GM12865 (cell line): ENCODE data around the gene TRIP13.

Experiments used
- DNase-seq: peaks from one replicate; pipeline ENCODE4 v3.0.0; 2010; ENCODE audit warnings: low read depth
- H3K4me3 ChIP-seq: 2 replicates; pipeline ENCODE4 v1.5.1; 2011; ENCODE audit warnings: mild to moderate bottlenecking, low read depth, low read length, control low read depth
- TF ChIP-seq, protein P1 (sequence below): IDR thresholded peaks from 2 replicates; pipeline ENCODE4 v1.5.1; 2011; ENCODE audit warnings: low read length, control low read depth, low read depth, inconsistent platforms; ENCODE audit not compliant: insufficient read depth; ENCODE audit errors: missing control alignments

TRIP13 gene

GRCh38 chr5:953535-954449 is 61.1 kb downstream of the TRIP13 start:
- H3K4me3 ChIP-seq = no peak overlapping the region
- no peak for DNase-seq
- TF ChIP-seq, protein P1, sequence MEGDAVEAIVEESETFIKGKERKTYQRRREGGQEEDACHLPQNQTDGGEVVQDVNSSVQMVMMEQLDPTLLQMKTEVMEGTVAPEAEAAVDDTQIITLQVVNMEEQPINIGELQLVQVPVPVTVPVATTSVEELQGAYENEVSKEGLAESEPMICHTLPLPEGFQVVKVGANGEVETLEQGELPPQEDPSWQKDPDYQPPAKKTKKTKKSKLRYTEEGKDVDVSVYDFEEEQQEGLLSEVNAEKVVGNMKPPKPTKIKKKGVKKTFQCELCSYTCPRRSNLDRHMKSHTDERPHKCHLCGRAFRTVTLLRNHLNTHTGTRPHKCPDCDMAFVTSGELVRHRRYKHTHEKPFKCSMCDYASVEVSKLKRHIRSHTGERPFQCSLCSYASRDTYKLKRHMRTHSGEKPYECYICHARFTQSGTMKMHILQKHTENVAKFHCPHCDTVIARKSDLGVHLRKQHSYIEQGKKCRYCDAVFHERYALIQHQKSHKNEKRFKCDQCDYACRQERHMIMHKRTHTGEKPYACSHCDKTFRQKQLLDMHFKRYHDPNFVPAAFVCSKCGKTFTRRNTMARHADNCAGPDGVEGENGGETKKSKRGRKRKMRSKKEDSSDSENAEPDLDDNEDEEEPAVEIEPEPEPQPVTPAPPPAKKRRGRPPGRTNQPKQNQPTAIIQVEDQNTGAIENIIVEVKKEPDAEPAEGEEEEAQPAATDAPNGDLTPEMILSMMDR = no peak

GRCh38 chr5:955886-956761 is 63.4 kb downstream of the TRIP13 start:
- H3K4me3 ChIP-seq = no peak overlapping the region
- DNase-seq = no peak
- TF ChIP-seq, protein P1 = no peak

- peak; percentile 64 for DNase-seq
- no peak overlapping the region for H3K4me3 ChIP-seq
Measured at GRCh38 chr5:956941-957747, 64.5 kb downstream of the TRIP13 start.

DNA sequence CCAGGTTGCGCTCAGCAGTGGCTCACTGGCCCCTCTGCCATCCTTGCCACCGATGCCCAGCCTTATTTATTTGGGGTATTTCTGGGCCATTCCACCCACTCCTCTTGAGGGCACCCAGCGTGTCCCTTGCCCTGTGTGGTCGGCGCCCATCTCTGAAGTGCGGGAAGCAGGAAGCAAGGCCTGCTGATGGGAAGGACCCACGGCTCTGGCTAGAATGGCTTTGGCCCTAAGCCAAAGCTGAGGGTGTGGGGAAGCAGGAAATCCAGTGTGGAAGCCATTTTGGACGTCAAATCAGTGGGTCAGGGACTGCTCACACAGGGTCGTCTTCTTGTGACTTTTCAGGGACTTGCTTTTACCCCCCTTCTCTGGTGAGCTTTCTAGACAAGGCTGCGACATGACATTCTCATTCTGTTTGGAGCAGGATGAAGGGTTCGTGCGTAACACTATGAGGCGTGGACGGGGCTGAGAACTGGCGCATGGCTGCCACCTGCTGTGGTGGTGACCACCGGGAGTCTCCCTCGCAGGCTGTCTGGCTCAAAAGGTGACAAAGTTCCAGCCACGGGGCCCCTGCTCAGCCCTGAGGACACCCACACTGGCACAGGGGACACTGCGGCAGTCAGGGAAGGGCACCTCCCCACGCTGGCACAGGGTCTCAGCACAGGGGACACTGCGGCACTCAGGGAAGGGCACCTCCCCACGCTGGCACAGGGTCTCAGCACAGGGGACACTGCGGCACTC is 65.2 kb downstream of the TRIP13 start:
- TF ChIP-seq, protein P1 = no peak
- no peak overlapping the region for H3K4me3 ChIP-seq
- DNase-seq = no peak

More at GRCh38 chr5:956941-957747, 64.5 kb downstream of the TRIP13 start:
- TF ChIP-seq, protein P1 = no peak

DNA sequence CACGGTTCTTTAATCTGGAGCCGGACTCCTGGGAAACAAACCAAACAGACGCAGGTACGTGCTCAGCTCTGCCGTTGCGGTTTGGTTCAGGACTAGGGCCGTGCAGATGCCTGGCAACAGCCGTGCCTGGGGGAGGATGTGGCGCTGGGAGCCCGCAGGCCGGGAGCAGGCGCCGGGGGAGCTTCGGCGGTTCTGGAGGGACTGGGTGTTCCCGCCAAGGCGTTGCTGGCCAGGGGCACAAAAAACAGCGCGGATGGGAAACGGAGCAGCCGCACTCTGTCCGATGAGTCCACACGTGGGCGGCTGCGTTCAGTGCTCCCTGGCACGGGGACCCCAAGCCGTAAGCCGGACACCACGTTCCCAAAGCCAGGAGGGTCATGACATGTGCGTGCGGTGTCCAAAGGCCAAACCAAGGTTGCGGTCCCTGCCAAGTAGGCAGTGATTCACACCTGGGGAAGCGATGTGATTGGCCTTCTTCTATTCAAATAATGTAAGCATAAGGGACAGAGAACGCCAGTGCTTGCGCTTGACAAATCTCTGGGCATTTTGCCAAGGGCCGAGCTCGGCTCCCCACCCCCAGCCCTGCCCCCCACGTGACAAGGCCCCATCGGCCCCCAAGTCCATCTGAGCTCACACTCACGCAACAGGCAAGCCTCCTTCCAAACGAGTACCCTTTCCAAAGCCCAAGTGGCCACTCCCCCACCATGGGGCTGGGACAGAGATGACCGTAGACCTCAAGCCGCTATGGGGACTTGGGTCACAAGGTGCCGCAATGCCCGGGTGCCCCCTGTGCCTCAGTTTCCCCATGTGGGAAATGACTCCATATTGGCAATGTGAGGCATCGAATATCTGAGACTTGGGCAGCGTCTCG is 66.3 kb downstream of the TRIP13 start:
- no peak overlapping the region for H3K4me3 ChIP-seq
- TF ChIP-seq, protein P1 = no peak
- DNase-seq = no peak
